ENCODE results near the gene EEF2. TPM values are rescaled to one million over a fixed set of nuclear protein-coding genes. Genes with fewer than 3 reads are reported as not detected.
"Not testable (repeated sequence)": the region's sequence is repeated elsewhere in the genome, so short reads cannot be mapped to it uniquely, and the experiment has no call there.

Gene EEF2
- total RNA-seq, 2 experiments from 2014 or later, result 1,633 to 3,507 TPM

DNA sequence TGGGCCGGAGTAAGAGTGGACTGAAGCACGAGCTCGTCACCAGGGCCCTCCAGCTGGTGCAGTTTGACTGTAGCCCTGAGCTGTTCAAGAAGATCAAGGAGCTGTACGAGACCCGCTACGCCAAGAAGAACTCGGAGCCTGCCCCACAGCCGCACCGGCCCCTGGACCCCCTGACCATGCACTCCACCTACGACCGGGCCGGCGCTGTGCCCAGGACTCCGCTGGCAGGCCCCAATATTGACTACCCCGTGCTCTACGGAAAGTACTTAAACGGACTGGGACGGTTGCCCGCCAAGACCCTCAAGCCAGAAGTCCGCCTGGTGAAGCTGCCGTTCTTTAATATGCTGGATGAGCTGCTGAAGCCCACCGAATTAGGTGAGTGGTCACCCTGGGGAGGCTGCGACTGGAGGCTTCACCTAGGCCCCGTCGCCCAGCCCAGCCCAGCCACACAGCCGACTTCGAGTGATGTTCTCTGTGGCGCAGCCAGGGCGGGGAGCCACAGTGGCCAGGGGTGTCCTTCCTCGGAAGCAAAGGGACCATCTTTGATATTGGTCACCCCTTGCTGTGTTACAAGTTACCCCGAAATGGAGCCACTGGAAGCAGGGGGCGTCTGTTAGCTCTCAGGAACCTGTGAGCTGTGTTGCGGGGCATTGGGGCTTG lies 27.8 kb upstream of the EEF2 start:
- H2AFZ ChIP-seq (ENCODE audit: low read length), result no peak overlapping the region
- DNase-seq (ENCODE audit: low spot score), result no peak
- POLR2A ChIA-PET, result no interaction called here
- TF ChIP-seq, protein P1, sequence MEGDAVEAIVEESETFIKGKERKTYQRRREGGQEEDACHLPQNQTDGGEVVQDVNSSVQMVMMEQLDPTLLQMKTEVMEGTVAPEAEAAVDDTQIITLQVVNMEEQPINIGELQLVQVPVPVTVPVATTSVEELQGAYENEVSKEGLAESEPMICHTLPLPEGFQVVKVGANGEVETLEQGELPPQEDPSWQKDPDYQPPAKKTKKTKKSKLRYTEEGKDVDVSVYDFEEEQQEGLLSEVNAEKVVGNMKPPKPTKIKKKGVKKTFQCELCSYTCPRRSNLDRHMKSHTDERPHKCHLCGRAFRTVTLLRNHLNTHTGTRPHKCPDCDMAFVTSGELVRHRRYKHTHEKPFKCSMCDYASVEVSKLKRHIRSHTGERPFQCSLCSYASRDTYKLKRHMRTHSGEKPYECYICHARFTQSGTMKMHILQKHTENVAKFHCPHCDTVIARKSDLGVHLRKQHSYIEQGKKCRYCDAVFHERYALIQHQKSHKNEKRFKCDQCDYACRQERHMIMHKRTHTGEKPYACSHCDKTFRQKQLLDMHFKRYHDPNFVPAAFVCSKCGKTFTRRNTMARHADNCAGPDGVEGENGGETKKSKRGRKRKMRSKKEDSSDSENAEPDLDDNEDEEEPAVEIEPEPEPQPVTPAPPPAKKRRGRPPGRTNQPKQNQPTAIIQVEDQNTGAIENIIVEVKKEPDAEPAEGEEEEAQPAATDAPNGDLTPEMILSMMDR (conservative IDR thresholded peaks at IDR 0.05; ENCODE audit: low read length), result no peak
- no peak for TF ChIP-seq EZH2phosphoT487 (IDR thresholded peaks at IDR 0.05; ENCODE audit: borderline replicate concordance, low read depth, low read length)
- no peak overlapping the region for H3K4me2 ChIP-seq (ENCODE audit: low read length)
- CTCF ChIA-PET (ENCODE audit: unreplicated experiment), result no interaction called here
- H4K20me1 ChIP-seq (ENCODE audit: insufficient read depth, low read length), result peaks cover 8% of the 10 kb centered on the region
- no TSS peak for BruUV-seq (replicated peaks)
- intact Hi-C loops (cut with micrococcal nuclease; ENCODE audit: unreplicated experiment), result no loop called here
- H3K36me3 ChIP-seq (ENCODE audit: insufficient read depth, low read length), result peaks cover 42% of the 10 kb centered on the region
- H3K27ac ChIP-seq (ENCODE audit: low read depth, low read length, poor library complexity, severe bottlenecking), result no peak overlapping the region
- H3K9me3 ChIP-seq (ENCODE audit: low read length), result no peaks in the 10 kb centered on the region
- H3K4me1 ChIP-seq (ENCODE audit: insufficient read depth, low read length, poor library complexity, severe bottlenecking), result peaks cover 11% of the 10 kb centered on the region
- peaks cover 18% of the 10 kb centered on the region; the same call in 1 of the 2 replicates for H3K79me2 ChIP-seq (ENCODE audit: insufficient read depth, low read depth, low read length)
- H3K4me3 ChIP-seq (ENCODE audit: low read depth, low read length, poor library complexity, severe bottlenecking), result no peak overlapping the region
- H3K9me2 ChIP-seq (ENCODE audit: insufficient read depth, low read length), result no peaks in the 10 kb centered on the region

DNA sequence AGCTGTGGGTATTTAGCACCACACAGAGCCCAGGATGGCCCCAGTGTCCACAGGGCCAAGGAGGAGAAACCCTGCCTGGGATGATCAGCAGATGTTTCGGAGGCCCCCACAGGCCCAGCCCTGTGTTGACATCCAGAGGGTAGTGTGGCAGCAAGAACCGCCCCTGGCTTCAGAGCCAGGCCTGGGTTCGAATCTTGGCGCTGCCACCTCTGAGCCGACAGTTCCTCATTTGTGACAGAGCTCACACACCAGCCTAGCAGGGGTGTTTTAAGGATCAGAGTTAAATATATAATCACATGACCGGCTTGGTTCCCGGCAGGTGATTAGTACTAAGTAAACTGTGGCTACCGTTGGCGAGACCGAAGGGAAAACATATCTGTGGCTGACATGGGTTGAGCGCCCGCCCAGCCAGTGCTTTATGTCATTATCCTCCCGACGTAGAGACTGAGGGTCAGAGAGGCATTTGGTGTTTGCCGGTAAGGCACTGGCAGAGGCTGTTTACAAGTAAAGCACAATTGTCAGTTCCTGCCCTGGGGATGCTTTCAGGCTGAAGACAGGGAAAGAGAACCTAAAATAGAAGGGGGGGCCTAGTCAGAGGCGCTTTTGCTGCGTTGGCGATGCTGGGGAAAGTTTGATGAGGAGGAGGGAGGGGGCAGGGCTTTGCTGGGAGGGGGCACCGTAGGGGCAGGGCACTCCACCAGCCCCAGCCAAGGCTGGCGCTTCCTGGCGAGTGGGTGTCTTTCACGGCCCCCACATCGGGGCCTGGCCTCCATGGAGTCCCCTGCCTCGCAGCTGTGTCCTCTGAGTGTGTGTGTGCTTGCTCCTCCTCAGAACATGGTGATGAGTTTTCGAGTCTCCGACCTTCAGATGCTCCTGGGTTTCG lies 27.1 kb upstream of the EEF2 start:
- peaks cover 8% of the 10 kb centered on the region for H4K20me1 ChIP-seq (ENCODE audit: insufficient read depth, low read length)
- no peak for DNase-seq (ENCODE audit: low spot score)
- no peak overlapping the region for H3K4me2 ChIP-seq (ENCODE audit: low read length)
- no peak overlapping the region for H3K27ac ChIP-seq (ENCODE audit: low read depth, low read length, poor library complexity, severe bottlenecking)
- intact Hi-C loops (cut with micrococcal nuclease; ENCODE audit: unreplicated experiment), result no loop called here
- no peak overlapping the region for H3K4me3 ChIP-seq (ENCODE audit: low read depth, low read length, poor library complexity, severe bottlenecking)
- no TSS peak for BruUV-seq (replicated peaks)
- peaks cover 40% of the 10 kb centered on the region for H3K36me3 ChIP-seq (ENCODE audit: insufficient read depth, low read length)
- no peak for TF ChIP-seq EZH2phosphoT487 (IDR thresholded peaks at IDR 0.05; ENCODE audit: borderline replicate concordance, low read depth, low read length)
- TF ChIP-seq, protein P1 (conservative IDR thresholded peaks at IDR 0.05; ENCODE audit: low read length), result no peak
- no peaks in the 10 kb centered on the region for H3K9me2 ChIP-seq (ENCODE audit: insufficient read depth, low read length)
- H3K79me2 ChIP-seq (ENCODE audit: insufficient read depth, low read depth, low read length), result peaks cover 21% of the 10 kb centered on the region; the same call in 1 of the 2 replicates
- ChIA-PET POLR2A (no interaction called here), CTCF (ENCODE audit: unreplicated experiment) (no interaction called here)
- H2AFZ ChIP-seq (ENCODE audit: low read length), result no peak overlapping the region
- peaks cover 11% of the 10 kb centered on the region for H3K4me1 ChIP-seq (ENCODE audit: insufficient read depth, low read length, poor library complexity, severe bottlenecking)
- no peaks in the 10 kb centered on the region for H3K9me3 ChIP-seq (ENCODE audit: low read length)

DNA sequence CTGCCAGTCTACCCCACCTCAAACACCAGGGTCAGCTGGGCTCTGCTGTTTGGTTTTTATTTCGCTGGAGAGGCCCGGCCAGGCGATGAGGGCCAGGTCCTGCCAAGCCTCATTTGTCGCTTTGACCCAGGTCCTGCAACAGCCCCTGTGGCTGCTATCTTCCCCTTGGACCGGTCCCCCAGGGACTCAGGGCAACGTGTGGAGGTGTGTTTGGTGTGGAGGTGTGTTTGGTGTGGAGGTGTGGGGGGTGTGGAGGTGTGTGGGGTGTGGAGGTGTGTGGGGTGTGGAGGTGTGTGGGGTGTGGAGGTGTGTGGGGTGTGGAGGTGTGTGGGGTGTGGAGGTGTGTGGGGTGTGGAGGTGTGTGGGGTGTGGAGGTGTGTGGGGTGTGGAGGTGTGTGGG lies 26.2 kb upstream of the EEF2 start:
- H3K9me2 ChIP-seq (ENCODE audit: insufficient read depth, low read length); POLR2A ChIA-PET; H2AFZ ChIP-seq (ENCODE audit: low read length); CTCF ChIA-PET (ENCODE audit: unreplicated experiment); H4K20me1 ChIP-seq (ENCODE audit: insufficient read depth, low read length); intact Hi-C loops (cut with micrococcal nuclease; ENCODE audit: unreplicated experiment); BruUV-seq (replicated peaks); DNase-seq (ENCODE audit: low spot score); H3K9me3 ChIP-seq (ENCODE audit: low read length); H3K4me2 ChIP-seq (ENCODE audit: low read length); H3K4me3 ChIP-seq (ENCODE audit: low read depth, low read length, poor library complexity, severe bottlenecking); H3K27ac ChIP-seq (ENCODE audit: low read depth, low read length, poor library complexity, severe bottlenecking): not testable (repeated sequence)
- Histone ChIP-seq H3K79me2 (ENCODE audit: insufficient read depth, low read depth, low read length) (peaks cover 24% of the 10 kb centered on the region; the same call in 1 of the 2 replicates), H3K36me3 (ENCODE audit: insufficient read depth, low read length) (peaks cover 36% of the 10 kb centered on the region), H3K4me1 (ENCODE audit: insufficient read depth, low read length, poor library complexity, severe bottlenecking) (peaks cover 13% of the 10 kb centered on the region)
